DND-41 (cell line): ENCODE measurements around the gene GALNTL6.

ENCODE experiments used
- ATAC-seq: fragments of 200-7000 bp; cut with Tn5 transposase; 3 replicates; pipeline ENCODE4 v1.9.1; 2021; ENCODE audit warnings: low read depth; ENCODE audit not compliant: insufficient read depth
- DNase-seq: peaks from one replicate; pipeline ENCODE4 v3.0.0-alpha.2; 2020
- H2AFZ ChIP-seq: 2 replicates; pipeline ENCODE4 v1.6.0; 2012; ENCODE audit warnings: low read depth, low read length
- H3K27ac ChIP-seq: 2 replicates; pipeline ENCODE4 v1.5.1; 2012; ENCODE audit warnings: low read length, inconsistent platforms
- H3K27me3 ChIP-seq: fragments of 200-600 bp; sonication (generic); 2 replicates; pipeline ENCODE4 v1.6.0; 2012; ENCODE audit warnings: low read length, mild to moderate bottlenecking, inconsistent platforms; ENCODE audit not compliant: insufficient read depth, poor library complexity
- H3K36me3 ChIP-seq: 2 replicates; pipeline ENCODE4 v1.5.1; 2012; ENCODE audit warnings: low read length, inconsistent platforms; ENCODE audit not compliant: insufficient read depth
- H3K4me1 ChIP-seq: 2 replicates; pipeline ENCODE4 v1.5.1; 2012; ENCODE audit warnings: mild to moderate bottlenecking, low read length; ENCODE audit not compliant: insufficient read depth
- H3K4me2 ChIP-seq: 2 replicates; pipeline ENCODE4 v1.6.0; 2012; ENCODE audit warnings: mild to moderate bottlenecking, moderate library complexity, low read length, inconsistent platforms; ENCODE audit not compliant: insufficient read depth
- H3K4me3 ChIP-seq, 2 experiments: fragments of 200-600 bp in 1 of 2; shearing (Covaris generic) in 1 of 2; 2 replicates each; pipeline ENCODE4 v1.5.1; 2012 to 2016; ENCODE audit warnings: inconsistent platforms in 2 of 2, low read length in 2 of 2, mild to moderate bottlenecking in 2 of 2, low read depth in 1 of 2, moderate library complexity in 1 of 2
- H3K79me2 ChIP-seq: 2 replicates; pipeline ENCODE4 v1.6.0; 2012; ENCODE audit warnings: low read length, inconsistent platforms; ENCODE audit not compliant: insufficient read depth
- H3K9ac ChIP-seq: 2 replicates; pipeline ENCODE4 v1.6.0; 2012; ENCODE audit warnings: low read depth, mild to moderate bottlenecking, inconsistent platforms, low read length, moderate library complexity
- H3K9me3 ChIP-seq: 2 replicates; pipeline ENCODE4 v1.5.1; 2012; ENCODE audit warnings: low read length, moderate library complexity, mild to moderate bottlenecking, inconsistent platforms; ENCODE audit not compliant: insufficient read depth, severe bottlenecking
- H4K20me1 ChIP-seq: 2 replicates; pipeline ENCODE4 v1.6.0; 2012; ENCODE audit warnings: low read length; ENCODE audit not compliant: insufficient read depth
- EZH2 ChIP-seq: IDR thresholded peaks from 3 replicates; pipeline ENCODE4 v1.6.1; 2012; ENCODE audit warnings: borderline replicate concordance, low read depth, mild to moderate bottlenecking, moderate library complexity, low read length, inconsistent platforms; ENCODE audit not compliant: severe bottlenecking
- TF ChIP-seq, protein P1 (sequence below): IDR thresholded peaks from 2 replicates; pipeline ENCODE4 v1.5.1; 2012; ENCODE audit warnings: borderline replicate concordance, low read length, moderate library complexity, mild to moderate bottlenecking; ENCODE audit not compliant: poor library complexity, severe bottlenecking; ENCODE audit errors: extremely low read depth

The GALNTL6 gene

GRCh38 chr4:172134521-172134920, 321.3 kb downstream of the GALNTL6 start:
- H3K36me3 ChIP-seq, result no peaks in the 10 kb centered on the region
- ATAC-seq (no peak), DNase-seq (no peak)
- H3K4me1 ChIP-seq, result no peaks in the 10 kb centered on the region
- TF ChIP-seq, protein P1, sequence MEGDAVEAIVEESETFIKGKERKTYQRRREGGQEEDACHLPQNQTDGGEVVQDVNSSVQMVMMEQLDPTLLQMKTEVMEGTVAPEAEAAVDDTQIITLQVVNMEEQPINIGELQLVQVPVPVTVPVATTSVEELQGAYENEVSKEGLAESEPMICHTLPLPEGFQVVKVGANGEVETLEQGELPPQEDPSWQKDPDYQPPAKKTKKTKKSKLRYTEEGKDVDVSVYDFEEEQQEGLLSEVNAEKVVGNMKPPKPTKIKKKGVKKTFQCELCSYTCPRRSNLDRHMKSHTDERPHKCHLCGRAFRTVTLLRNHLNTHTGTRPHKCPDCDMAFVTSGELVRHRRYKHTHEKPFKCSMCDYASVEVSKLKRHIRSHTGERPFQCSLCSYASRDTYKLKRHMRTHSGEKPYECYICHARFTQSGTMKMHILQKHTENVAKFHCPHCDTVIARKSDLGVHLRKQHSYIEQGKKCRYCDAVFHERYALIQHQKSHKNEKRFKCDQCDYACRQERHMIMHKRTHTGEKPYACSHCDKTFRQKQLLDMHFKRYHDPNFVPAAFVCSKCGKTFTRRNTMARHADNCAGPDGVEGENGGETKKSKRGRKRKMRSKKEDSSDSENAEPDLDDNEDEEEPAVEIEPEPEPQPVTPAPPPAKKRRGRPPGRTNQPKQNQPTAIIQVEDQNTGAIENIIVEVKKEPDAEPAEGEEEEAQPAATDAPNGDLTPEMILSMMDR, result no peak
- TF ChIP-seq EZH2, result no peak
- H3K27me3 ChIP-seq, result no peaks in the 10 kb centered on the region
- H3K79me2 ChIP-seq, result no peaks in the 10 kb centered on the region
- H3K9me3 ChIP-seq, result no peaks in the 10 kb centered on the region
- H2AFZ ChIP-seq, result no peak overlapping the region
- no peak overlapping the region for H3K27ac ChIP-seq
- H3K4me3 ChIP-seq, result no peak overlapping the region
- H3K9ac ChIP-seq, result no peak overlapping the region
- H3K4me2 ChIP-seq, result no peak overlapping the region
- no peaks in the 10 kb centered on the region for H4K20me1 ChIP-seq

- Histone ChIP-seq H4K20me1 (no peaks in the 10 kb centered on the region), H3K36me3 (no peaks in the 10 kb centered on the region), H3K4me1 (no peaks in the 10 kb centered on the region), H3K79me2 (no peaks in the 10 kb centered on the region), H2AFZ (no peak overlapping the region), H3K4me2 (no peak overlapping the region), H3K27me3 (no peaks in the 10 kb centered on the region), H3K9ac (no peak overlapping the region), H3K9me3 (no peaks in the 10 kb centered on the region), H3K27ac (no peak overlapping the region), H3K4me3 (no peak overlapping the region)
- DNase-seq, result no peak
- no peak for ATAC-seq
- TF ChIP-seq EZH2, result no peak
Measured at GRCh38 chr4:172141025-172141424, 327.8 kb downstream of the GALNTL6 start.

DNA sequence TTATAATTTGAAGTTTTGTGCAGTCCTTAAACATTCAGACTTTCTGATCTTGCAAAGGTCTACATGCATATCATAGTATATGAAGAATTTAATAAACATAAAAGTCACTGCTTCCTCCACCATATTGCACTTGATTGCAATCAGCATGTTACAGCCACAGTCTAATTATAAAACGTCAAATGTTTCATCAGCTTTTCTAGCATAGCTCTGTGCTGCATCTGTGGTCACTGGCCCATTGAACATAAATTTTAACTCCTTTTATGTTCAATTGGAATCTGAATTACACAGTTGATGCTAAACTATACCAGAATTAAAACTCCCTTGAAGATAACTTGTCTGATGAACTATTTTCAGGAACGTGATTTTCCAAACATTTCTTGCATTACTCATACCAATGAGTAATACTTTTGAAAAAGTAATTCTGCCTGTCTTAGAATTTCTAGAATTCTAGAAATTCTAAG, 329.1 kb downstream of the GALNTL6 start:
- Histone ChIP-seq H3K4me2 (no peak overlapping the region), H2AFZ (no peak overlapping the region), H3K36me3 (no peaks in the 10 kb centered on the region), H3K9me3 (no peaks in the 10 kb centered on the region), H3K4me1 (no peaks in the 10 kb centered on the region), H3K27me3 (no peaks in the 10 kb centered on the region), H3K27ac (no peak overlapping the region), H3K79me2 (no peaks in the 10 kb centered on the region), H4K20me1 (no peaks in the 10 kb centered on the region), H3K4me3 (no peak overlapping the region), H3K9ac (no peak overlapping the region)
- DNase-seq, result no peak
- ATAC-seq, result no peak
- TF ChIP-seq, protein P1, result no peak
- TF ChIP-seq EZH2, result no peak

GRCh38 chr4:172143605-172144314, 330.6 kb downstream of the GALNTL6 start:
- no peak overlapping the region for H3K4me2 ChIP-seq
- H3K4me3 ChIP-seq, result no peak overlapping the region
- no peak overlapping the region for H3K27ac ChIP-seq
- no peak for DNase-seq
- no peaks in the 10 kb centered on the region for H4K20me1 ChIP-seq
- ATAC-seq, result no peak
- no peaks in the 10 kb centered on the region for H3K36me3 ChIP-seq
- H3K9ac ChIP-seq, result no peak overlapping the region
- H3K9me3 ChIP-seq, result no peaks in the 10 kb centered on the region
- no peaks in the 10 kb centered on the region for H3K4me1 ChIP-seq
- no peaks in the 10 kb centered on the region for H3K79me2 ChIP-seq
- H2AFZ ChIP-seq, result no peak overlapping the region
- no peaks in the 10 kb centered on the region for H3K27me3 ChIP-seq
- TF ChIP-seq, protein P1, result no peak
- TF ChIP-seq EZH2, result no peak
